K562 (cell line): ENCODE results near the gene FCER2. TPM values are rescaled to one million over a fixed set of nuclear protein-coding genes. Genes with fewer than 3 reads are reported as not detected.

ENCODE experiments used
- LEF1 ChIP-seq: fragments of 450-650 bp; IDR thresholded peaks from 2 replicates; pipeline ENCODE4 v1.6.1; 2016; ENCODE audit warnings: mild to moderate bottlenecking
- MED1 ChIP-seq: sonication (generic); formaldehyde crosslinking; IDR thresholded peaks from 2 replicates; pipeline ENCODE4 v1.8.1; 2023; ENCODE audit warnings: missing genetic modification reagents, borderline replicate concordance
- NFE2L1 ChIP-seq: fragments of 450-650 bp; IDR thresholded peaks from 2 replicates; pipeline ENCODE4 v1.6.1; 2016; ENCODE audit warnings: missing genetic modification characterization, low read depth, mild to moderate bottlenecking, missing compliant biosample characterization, moderate library complexity, borderline replicate concordance
- PKNOX1 ChIP-seq: fragments of 450-650 bp; IDR thresholded peaks from 2 replicates; pipeline ENCODE4 v1.6.1; 2016
- POLR2AphosphoS5 ChIP-seq: IDR thresholded peaks from 2 replicates; pipeline ENCODE4 v1.6.1; 2011; ENCODE audit warnings: mild to moderate bottlenecking, low read depth, low read length, moderate library complexity; ENCODE audit not compliant: control insufficient read depth, insufficient read depth
- ZFP36 ChIP-seq: fragments of 150-350 bp; IDR thresholded peaks from 2 replicates; pipeline ENCODE4 v1.6.1; 2018; ENCODE audit warnings: low read length, low read depth; ENCODE audit not compliant: partially characterized antibody
- ZNF444 ChIP-seq: fragments of 250-450 bp; sonication (Bioruptor Pico); IDR thresholded peaks from 2 replicates; pipeline ENCODE4 v1.4.0; 2020; ENCODE audit warnings: mild to moderate bottlenecking, moderate library complexity
- polyA plus RNA-seq, 8 experiments: library from polyadenylated mRNA; depleted of rRNA in 4 of 8; stranded (reverse) in 5 of 8; unstranded in 3 of 8; fragments of >200 nt; fragmentation: Nextera tagmentation in 2 of 8; fragmentation: Illumina TruSeq in 1 of 8; extraction: Ambion mirVana in 2 of 8; extraction: Trizol in 1 of 8; gene quantifications; 2 replicates each; pipeline versions ENCODE4 v1.2.1 to v1.2.3, GENCODE V29; 2011 to 2014; ENCODE audit warnings: inconsistent platforms in 1 of 8, missing spikeins in 1 of 8
- total RNA-seq, 7 experiments: library from RNA; depleted of rRNA in 6 of 7; stranded (reverse); fragments of >200 nt in 6 of 7; fragmentation: Illumina TruSeq in 2 of 7; extraction: Trizol in 2 of 7; gene quantifications; 2 replicates each; pipeline versions ENCODE4 v1.2.1 to v1.2.3, GENCODE V29; 2011 to 2021; ENCODE audit warnings: low replicate concordance in 1 of 7
- TF ChIP-seq, protein P1 (sequence below): fragments of 200-600 bp; sonication (generic); IDR thresholded peaks from one replicate; pipeline ENCODE4 v1.6.1; 2012; ENCODE audit warnings: mild to moderate bottlenecking, low read depth, low read length, inconsistent platforms

FCER2 gene
- total and polyA plus RNA-seq, 9 of the 15 experiments (the other 6 are each of a cell fraction or from before 2014, with no cell fraction given), result 0.11 TPM; not detected in 8

DNA sequence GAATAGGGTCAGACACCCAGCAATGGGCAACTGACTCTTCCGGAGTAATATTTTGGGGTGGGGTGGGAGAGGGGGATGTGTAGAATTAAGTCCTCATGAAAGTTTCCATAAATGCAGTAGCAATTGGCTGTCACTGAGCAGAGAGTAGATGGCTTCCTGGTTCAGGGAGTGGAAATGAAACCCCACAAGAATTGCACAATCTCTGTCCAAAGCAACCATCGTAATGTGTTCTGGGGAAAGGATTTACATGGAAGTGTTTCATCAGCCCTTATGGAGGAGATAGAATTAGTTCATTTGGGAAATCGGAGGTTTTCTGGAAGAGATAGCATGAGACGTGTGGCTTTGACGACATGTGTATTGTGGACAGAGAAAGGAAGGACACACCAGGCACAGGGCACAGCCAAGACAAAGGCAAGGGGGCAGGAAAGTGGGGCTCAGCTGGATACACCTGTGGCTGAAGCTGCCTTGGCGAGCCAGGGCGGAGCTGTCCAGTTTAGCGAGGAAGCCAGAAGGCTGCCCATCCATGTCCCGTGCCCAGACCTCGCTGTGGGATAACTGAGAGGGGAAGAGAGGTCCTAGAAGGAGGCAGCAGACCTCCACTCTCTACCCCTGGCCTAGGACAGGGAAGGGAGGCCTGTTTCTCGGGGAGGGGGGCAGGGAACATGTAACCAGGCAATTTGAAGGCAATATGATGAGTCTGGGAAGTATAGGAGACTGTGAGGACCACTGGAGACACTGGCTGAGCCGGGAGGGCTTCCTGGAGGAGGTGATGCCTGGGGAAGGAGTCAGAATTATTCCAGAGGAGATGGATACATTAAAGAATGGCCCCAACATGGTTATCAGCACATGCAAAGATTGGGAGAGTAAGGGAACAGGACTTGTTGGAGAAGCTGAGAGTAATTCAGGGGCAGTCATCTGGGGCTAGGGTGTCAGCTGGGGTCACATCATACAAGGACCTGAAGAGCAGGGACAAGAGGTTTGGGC is 32.6 kb upstream of the FCER2 start (continued):
- TF ChIP-seq PKNOX1 (no peak), POLR2AphosphoS5 (no peak), ZFP36 (peak; percentile 82), MED1 (CRISPR knock-in tag) (no peak), NFE2L1 (tag) (no peak), LEF1 (no peak), ZNF444 (CRISPR knock-in tag) (no peak)
- TF ChIP-seq, protein P1, sequence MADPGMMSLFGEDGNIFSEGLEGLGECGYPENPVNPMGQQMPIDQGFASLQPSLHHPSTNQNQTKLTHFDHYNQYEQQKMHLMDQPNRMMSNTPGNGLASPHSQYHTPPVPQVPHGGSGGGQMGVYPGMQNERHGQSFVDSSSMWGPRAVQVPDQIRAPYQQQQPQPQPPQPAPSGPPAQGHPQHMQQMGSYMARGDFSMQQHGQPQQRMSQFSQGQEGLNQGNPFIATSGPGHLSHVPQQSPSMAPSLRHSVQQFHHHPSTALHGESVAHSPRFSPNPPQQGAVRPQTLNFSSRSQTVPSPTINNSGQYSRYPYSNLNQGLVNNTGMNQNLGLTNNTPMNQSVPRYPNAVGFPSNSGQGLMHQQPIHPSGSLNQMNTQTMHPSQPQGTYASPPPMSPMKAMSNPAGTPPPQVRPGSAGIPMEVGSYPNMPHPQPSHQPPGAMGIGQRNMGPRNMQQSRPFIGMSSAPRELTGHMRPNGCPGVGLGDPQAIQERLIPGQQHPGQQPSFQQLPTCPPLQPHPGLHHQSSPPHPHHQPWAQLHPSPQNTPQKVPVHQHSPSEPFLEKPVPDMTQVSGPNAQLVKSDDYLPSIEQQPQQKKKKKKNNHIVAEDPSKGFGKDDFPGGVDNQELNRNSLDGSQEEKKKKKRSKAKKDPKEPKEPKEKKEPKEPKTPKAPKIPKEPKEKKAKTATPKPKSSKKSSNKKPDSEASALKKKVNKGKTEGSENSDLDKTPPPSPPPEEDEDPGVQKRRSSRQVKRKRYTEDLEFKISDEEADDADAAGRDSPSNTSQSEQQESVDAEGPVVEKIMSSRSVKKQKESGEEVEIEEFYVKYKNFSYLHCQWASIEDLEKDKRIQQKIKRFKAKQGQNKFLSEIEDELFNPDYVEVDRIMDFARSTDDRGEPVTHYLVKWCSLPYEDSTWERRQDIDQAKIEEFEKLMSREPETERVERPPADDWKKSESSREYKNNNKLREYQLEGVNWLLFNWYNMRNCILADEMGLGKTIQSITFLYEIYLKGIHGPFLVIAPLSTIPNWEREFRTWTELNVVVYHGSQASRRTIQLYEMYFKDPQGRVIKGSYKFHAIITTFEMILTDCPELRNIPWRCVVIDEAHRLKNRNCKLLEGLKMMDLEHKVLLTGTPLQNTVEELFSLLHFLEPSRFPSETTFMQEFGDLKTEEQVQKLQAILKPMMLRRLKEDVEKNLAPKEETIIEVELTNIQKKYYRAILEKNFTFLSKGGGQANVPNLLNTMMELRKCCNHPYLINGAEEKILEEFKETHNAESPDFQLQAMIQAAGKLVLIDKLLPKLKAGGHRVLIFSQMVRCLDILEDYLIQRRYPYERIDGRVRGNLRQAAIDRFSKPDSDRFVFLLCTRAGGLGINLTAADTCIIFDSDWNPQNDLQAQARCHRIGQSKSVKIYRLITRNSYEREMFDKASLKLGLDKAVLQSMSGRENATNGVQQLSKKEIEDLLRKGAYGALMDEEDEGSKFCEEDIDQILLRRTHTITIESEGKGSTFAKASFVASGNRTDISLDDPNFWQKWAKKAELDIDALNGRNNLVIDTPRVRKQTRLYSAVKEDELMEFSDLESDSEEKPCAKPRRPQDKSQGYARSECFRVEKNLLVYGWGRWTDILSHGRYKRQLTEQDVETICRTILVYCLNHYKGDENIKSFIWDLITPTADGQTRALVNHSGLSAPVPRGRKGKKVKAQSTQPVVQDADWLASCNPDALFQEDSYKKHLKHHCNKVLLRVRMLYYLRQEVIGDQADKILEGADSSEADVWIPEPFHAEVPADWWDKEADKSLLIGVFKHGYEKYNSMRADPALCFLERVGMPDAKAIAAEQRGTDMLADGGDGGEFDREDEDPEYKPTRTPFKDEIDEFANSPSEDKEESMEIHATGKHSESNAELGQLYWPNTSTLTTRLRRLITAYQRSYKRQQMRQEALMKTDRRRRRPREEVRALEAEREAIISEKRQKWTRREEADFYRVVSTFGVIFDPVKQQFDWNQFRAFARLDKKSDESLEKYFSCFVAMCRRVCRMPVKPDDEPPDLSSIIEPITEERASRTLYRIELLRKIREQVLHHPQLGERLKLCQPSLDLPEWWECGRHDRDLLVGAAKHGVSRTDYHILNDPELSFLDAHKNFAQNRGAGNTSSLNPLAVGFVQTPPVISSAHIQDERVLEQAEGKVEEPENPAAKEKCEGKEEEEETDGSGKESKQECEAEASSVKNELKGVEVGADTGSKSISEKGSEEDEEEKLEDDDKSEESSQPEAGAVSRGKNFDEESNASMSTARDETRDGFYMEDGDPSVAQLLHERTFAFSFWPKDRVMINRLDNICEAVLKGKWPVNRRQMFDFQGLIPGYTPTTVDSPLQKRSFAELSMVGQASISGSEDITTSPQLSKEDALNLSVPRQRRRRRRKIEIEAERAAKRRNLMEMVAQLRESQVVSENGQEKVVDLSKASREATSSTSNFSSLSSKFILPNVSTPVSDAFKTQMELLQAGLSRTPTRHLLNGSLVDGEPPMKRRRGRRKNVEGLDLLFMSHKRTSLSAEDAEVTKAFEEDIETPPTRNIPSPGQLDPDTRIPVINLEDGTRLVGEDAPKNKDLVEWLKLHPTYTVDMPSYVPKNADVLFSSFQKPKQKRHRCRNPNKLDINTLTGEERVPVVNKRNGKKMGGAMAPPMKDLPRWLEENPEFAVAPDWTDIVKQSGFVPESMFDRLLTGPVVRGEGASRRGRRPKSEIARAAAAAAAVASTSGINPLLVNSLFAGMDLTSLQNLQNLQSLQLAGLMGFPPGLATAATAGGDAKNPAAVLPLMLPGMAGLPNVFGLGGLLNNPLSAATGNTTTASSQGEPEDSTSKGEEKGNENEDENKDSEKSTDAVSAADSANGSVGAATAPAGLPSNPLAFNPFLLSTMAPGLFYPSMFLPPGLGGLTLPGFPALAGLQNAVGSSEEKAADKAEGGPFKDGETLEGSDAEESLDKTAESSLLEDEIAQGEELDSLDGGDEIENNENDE, result no peak
- TF ChIP-seq, all 486 proteins: peak for 3
